Effector CD4-positive, alpha-beta T cell (primary cell): ENCODE data around the gene LEMD1. TPM values are rescaled to one million over a fixed set of nuclear protein-coding genes. Genes with fewer than 3 reads are reported as not detected.

Experiments used
- DNase-seq: peaks from one replicate; pipeline ENCODE4 v3.0.0-alpha.2; 2020
- total RNA-seq: gene quantifications from one replicate; lab custom pipeline; 2026; lab: John Stamatoyannopoulos, UW

Gene LEMD1
- not detected for total RNA-seq

- no peak for DNase-seq
Observed at GRCh38 chr1:205421798-205422197, at the start of gene LEMD1. Gene LEMD1 (minus strand): TSS chr1:205422056. CDS start chr1:205420536, 1,520 bp downstream.

- DNase-seq = no peak
Observed at GRCh38 chr1:205470131-205470530, 48.3 kb upstream of the LEMD1 start.

GRCh38 chr1:205466595-205467220, 44.9 kb upstream of the LEMD1 start:
- DNase-seq = no peak

- DNase-seq = no peak
Observed at GRCh38 chr1:205465392-205465791, 43.5 kb upstream of the LEMD1 start.

GRCh38 chr1:205458777-205459566, 37.1 kb upstream of the LEMD1 start:
- DNase-seq = no peak

GRCh38 chr1:205456868-205457745, 35.3 kb upstream of the LEMD1 start:
- DNase-seq = no peak

- DNase-seq = no peak
Observed at GRCh38 chr1:205456383-205456867, 34.6 kb upstream of the LEMD1 start.

- DNase-seq = no peak
Observed at GRCh38 chr1:205455581-205456382, 33.9 kb upstream of the LEMD1 start, which contains the start of gene BLACAT1. Gene BLACAT1 (minus strand): TSS chr1:205456045.

GRCh38 chr1:205454903-205455335, 33.1 kb upstream of the LEMD1 start:
- DNase-seq = no peak

- DNase-seq = no peak
Observed at GRCh38 chr1:205453466-205453865, 31.6 kb upstream of the LEMD1 start.

GRCh38 chr1:205452933-205453332, 31.1 kb upstream of the LEMD1 start:
- DNase-seq = no peak

GRCh38 chr1:205452364-205452763, 30.5 kb upstream of the LEMD1 start:
- DNase-seq = no peak

- DNase-seq = no peak
Observed at GRCh38 chr1:205451759-205452164, 29.9 kb upstream of the LEMD1 start.

GRCh38 chr1:205451202-205451601, 29.3 kb upstream of the LEMD1 start:
- no peak for DNase-seq

- no peak for DNase-seq
Observed at GRCh38 chr1:205450448-205450847, 28.6 kb upstream of the LEMD1 start.

- DNase-seq = no peak
Observed at GRCh38 chr1:205449750-205450443, 28.0 kb upstream of the LEMD1 start.

- DNase-seq = no peak
Observed at GRCh38 chr1:205449254-205449749, 27.4 kb upstream of the LEMD1 start.

GRCh38 chr1:205448540-205449253, 26.8 kb upstream of the LEMD1 start:
- no peak for DNase-seq

- DNase-seq = no peak
Observed at GRCh38 chr1:205447457-205448341, 25.8 kb upstream of the LEMD1 start.

- no peak for DNase-seq
Observed at GRCh38 chr1:205446828-205447227, 25.0 kb upstream of the LEMD1 start.
